Transverse colon (tissue), 3 donors: ENCODE results near the gene SUV39H1.

ENCODE experiments used
- CTCF ChIP-seq, 5 experiments: fragments of 200-600 bp in 3 of 5; fragments of 450-650 bp in 2 of 5; sonication (generic) in 3 of 5; IDR thresholded peaks; 1 replicate in 2 of 5; 2 replicates in 3 of 5; pipeline ENCODE4 v1.5.1; 2016 to 2017; ENCODE audit warnings: antibody characterized with exemption in 5 of 5, inconsistent platforms in 3 of 5, mild to moderate bottlenecking in 2 of 5, moderate library complexity in 1 of 5
- POLR2A ChIP-seq: fragments of 450-650 bp; IDR thresholded peaks from one replicate; pipeline ENCODE4 v1.6.1; 2016; ENCODE audit warnings: antibody characterized with exemption, mild to moderate bottlenecking, moderate library complexity

GRCh38 chrX:48700951-48701653, 4.6 kb downstream of the SUV39H1 start:
- TF ChIP-seq CTCF (IDR thresholded peaks at IDR 0.05) (no peak), POLR2A (no peak)
